D341Med (cell line): Measurements from ENCODE around the gene THAP4.

Source experiments
- DNase-seq: peaks from one replicate; pipeline ENCODE4 v3.0.0; 2012; ENCODE audit warnings: low spot score

The THAP4 gene

GRCh38 chr2:241637018-241637794 lies at the start of gene THAP4, which contains the start of gene ATG4B:
THAP4 (minus strand) TSS chr2:241637158; CDS start chr2:241637017, 141 bp downstream.
ATG4B (plus strand) TSS chr2:241637693; CDS start chr2:241637715, 22 bp downstream.
- DNase-seq: peak; percentile 91

DNA sequence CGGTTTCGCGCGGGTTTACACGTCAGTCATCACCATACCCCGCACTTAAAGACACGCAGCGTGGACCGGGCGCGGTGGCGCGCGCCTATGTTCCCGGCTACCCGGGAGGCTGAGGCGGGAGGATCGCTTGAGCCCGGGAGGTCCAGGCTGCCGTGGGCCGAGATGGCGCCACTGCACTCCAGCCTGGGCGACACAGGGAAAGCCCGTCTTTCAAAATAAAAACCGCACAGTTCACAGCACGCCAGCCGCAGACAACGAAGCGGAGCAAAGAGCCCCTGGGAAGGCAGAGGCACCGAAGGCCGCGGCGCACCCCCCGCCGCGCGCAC lies 49.3 kb upstream of the THAP4 start:
- DNase-seq: no peak

DNA sequence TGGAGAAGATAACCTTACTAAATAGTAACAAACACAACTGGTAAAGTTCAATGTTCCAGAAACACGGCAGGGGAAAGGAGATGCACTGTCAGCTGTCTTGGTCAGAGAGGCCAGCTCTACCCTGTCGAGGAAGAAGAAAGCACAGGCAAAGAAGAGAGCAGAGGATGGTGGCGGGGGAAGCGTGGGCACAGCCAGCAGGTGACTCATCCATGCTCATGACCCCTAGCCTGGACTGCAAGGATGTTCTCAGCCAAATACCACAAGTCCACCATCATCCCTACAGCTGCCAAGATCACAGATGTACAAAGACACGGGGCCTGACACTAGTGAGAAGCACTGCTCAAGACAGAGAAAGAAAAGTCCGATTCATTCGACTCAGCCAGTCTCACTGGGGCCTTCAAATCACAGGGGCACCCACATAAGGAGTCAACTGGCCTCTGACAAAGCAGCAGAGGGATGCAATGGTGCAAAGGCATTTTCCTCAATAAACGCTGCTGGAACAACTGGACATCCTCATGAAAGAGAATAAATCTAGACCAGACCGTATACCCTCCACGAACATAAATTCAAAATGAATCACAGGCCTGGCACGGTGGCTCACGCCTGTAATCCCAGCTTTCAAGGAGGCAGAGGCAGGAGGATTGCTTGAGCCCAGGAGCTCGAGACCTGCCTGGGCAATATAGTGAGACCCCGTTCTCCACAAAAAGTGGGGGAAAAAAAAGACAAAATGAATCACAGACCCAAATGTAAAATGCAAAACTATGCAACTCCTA lies 44.1 kb upstream of the THAP4 start:
- DNase-seq: no peak

- peak; percentile 6 for DNase-seq
Measured at GRCh38 chr2:241680044-241680443, 43.1 kb upstream of the THAP4 start.

GRCh38 chr2:241678784-241679540 lies 42.0 kb upstream of the THAP4 start:
- DNase-seq: peak; percentile 6

DNA sequence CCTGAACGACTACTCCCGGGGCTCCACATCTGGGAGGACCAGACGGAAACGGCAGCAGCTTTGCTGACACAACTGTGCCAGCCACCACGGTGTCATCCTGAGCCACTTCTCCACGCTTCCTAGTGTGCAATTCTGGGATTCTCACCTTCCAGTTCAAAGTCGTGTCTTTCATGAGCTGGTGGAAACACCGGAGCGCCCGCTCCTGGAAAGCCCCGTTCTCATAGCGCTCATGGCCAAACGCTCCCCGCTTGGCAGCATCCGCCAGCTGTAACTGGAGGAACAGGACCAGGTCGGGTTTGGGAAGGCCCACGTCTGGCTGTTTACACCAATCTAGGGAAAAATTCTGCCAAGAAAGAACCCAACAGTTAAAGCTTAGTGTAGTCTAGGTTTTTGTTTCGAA lies 41.3 kb upstream of the THAP4 start:
- peak; percentile 14 for DNase-seq

GRCh38 chr2:241677392-241677791 lies 40.4 kb upstream of the THAP4 start:
- DNase-seq: no peak

- DNase-seq: no peak
Measured at GRCh38 chr2:241676665-241677064, 39.7 kb upstream of the THAP4 start.

DNA sequence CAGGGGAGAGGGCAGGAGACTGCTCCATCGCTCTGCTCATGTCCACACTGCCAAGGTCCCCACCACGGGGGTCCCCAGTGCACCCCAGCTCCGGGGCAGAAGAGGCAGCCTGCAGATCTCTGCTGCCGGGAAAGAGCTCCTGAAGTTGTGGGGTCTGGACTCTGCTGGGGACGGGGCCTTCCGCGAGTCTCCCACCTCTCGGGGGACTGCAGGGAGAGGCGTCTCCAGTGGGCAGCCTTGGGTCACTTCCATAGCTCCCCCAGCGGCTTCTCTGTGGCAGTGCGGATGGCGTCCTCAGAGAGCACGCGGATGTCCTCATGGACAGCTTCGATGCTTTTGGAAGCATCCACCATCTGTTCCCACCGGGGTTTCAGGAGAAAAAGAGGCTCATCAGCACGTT lies 38.9 kb upstream of the THAP4 start:
- DNase-seq: no peak

GRCh38 chr2:241673797-241674725 lies 37.1 kb upstream of the THAP4 start:
- DNase-seq: no peak

DNA sequence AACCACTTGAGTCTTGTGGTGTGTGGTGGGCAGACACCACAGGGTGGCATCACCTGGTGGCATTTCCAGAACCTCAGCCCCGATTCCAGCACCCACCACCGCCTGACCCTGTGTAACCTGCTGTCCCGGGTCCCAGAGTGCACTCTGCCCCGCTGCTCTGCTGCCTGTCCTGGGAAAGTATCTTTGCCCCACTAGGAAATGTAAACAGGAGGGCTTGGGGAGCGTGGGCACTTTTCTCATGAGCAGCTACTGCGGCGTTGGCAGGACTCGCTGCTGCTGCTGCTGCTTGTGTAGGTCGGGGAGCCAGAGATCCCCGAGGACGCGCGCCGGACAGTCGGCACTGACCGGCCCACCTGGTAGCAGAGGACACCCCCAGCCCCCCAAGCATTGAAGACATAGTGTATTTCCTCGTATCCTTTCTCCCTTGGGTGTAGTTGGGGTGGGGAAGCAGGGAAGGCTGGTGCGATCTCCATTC lies 36.3 kb upstream of the THAP4 start:
- DNase-seq: no peak

- no peak for DNase-seq
Measured at GRCh38 chr2:241672243-241673188, 35.6 kb upstream of the THAP4 start.

- DNase-seq: no peak
Measured at GRCh38 chr2:241671457-241672240, 34.7 kb upstream of the THAP4 start.

DNA sequence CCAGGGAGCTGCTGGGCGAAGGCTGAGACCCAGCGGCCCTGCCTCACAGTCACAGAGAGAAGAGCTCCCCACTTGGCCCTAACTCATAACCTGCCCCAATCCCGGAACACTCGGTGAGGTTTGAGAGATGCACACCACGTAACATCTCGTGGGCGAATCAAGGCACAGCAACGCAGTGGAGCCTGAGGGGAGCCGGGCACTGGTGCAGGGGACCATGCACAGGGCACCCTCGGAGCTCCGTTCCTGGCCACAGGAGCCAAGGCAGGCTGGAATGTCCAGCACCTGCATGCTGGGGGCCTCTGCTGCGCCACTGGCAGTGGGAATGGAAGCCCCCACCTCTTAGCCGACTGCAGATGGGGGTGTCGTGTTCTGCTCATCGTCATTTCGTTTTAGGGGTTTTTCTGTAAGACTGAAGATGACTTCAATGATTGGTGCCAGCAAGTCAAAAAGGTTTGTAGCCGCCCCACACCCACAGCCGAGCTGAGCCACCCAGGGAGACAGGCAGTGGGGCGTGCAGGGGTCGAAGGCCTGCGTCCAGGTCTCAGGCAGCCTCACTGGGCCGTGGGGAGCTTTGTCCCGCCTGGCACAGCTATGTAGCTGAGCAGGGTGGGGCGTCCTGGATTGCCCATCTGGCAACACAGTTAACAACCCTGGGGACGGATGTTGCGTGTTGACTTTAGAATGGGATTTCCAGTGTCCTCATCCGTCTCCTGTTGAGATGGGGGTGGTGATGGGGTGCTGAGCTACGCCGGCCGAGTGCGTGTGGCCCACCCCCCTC lies 33.6 kb upstream of the THAP4 start:
- no peak for DNase-seq

GRCh38 chr2:241668839-241669238 lies 31.9 kb upstream of the THAP4 start:
- DNase-seq: no peak

DNA sequence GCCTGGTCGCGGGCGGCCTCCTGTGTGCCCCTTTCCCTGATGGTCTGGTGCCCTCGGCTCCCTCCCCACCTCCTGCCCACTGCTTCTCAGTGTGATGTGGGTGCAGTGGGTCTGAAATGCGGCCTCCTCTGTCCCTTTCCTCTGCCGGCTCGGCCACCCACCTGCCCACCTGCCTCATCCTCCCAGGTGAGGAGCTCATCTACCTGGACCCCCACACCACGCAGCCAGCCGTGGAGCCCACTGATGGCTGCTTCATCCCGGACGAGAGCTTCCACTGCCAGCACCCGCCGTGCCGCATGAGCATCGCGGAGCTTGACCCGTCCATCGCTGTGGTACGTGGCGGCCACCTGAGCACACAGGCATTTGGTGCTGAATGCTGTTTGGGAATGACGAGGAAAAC lies 31.4 kb upstream of the THAP4 start:
- no peak for DNase-seq

DNA sequence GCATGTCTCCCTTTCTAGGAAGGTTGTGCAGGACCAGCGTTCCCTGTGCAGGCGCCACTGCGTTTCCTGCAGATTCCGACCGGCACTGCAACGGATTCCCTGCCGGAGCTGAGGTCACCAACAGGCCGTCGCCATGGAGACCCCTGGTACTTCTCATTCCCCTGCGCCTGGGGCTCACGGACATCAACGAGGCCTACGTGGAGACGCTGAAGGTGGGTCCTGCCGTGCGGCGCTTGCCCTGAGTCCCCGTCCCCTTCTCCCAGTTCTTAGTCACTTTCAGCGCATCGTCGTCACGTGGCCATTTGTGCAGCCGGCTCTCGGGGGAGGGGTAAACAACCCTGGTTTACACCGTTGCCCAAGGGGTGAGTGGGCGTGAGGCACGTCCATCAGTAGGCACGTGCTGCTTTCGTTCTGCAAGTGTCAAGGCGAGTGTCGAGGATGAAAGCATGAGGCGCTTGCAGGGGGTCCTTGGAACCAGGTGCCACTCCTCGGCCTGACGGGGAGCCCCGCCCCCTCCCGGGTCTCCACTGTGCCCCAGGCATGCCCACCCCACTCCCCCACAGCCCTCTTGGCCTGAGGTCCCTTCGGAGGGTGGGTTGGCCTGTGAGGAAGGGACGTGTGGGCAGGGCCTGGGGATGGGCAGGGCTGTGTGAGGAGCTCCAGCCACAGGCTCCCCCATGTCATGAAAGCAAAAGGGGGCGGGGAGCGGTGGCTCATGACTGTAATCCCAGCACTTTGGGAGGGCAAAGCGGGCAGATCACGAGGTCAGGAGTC lies 29.9 kb upstream of the THAP4 start:
- DNase-seq: no peak
